C4-2B (cell line): Measurements from ENCODE around the gene CDK17.

Source experiments
- CTCF ChIP-seq: fragments of 450-650 bp; conservative IDR thresholded peaks from 2 replicates; pipeline ENCODE4 v1.5.1; 2017; ENCODE audit warnings: mild to moderate bottlenecking
- ZFX ChIP-seq: fragments of 450-650 bp; IDR thresholded peaks from 2 replicates; pipeline ENCODE4 v1.6.1; 2017

GRCh38 chr12:96327889-96328288 is 72.3 kb downstream of the CDK17 start:
- no peak for TF ChIP-seq CTCF
- TF ChIP-seq ZFX, result no peak
